NCI-H82 treated with DMSO at 0.1 percent for 48 hours (cell line): ENCODE measurements around the gene NOX5.

ENCODE experiments used
- DNase-seq: peaks from one replicate; lab custom pipeline; 2025; ENCODE audit not compliant: unreplicated experiment; lab: John Stamatoyannopoulos, UW

The NOX5 gene

GRCh38 chr15:69017978-69018377, 3.5 kb downstream of the NOX5 start:
- no peak for DNase-seq

GRCh38 chr15:69018951-69019350, 4.5 kb downstream of the NOX5 start:
- DNase-seq = no peak

- DNase-seq = no peak
These were observed 7.4 kb downstream of the NOX5 start for GRCh38 chr15:69021895-69022294.

GRCh38 chr15:69025320-69025719, 10.8 kb downstream of the NOX5 start:
- DNase-seq = no peak

- DNase-seq = no peak
These were observed 11.9 kb downstream of the NOX5 start for GRCh38 chr15:69026355-69026754.

DNA sequence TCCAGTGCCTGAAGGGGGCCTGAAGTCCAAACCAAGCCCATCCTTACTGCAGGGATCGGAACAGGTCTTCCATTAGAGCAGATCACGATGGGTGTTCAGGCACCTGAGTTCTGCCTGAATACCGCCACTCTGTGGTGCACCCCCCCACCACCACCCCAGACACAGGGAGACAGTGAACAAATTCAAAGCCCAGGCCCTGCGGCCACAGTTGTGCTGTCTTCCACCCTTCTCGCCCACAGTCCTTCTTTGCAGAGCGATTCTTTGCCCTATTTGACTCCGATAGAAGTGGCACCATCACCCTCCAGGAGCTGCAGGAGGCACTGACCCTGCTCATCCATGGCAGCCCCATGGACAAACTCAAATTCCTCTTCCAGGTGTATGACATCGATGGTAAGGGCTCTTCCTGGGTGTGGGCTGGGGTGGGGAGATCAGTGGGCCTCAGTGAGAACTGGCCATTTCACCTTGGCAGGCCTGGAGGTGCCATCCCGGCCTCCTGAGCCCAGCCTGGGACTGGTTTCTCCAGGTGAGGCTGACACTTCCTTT, 13.6 kb downstream of the NOX5 start:
- no peak for DNase-seq

DNA sequence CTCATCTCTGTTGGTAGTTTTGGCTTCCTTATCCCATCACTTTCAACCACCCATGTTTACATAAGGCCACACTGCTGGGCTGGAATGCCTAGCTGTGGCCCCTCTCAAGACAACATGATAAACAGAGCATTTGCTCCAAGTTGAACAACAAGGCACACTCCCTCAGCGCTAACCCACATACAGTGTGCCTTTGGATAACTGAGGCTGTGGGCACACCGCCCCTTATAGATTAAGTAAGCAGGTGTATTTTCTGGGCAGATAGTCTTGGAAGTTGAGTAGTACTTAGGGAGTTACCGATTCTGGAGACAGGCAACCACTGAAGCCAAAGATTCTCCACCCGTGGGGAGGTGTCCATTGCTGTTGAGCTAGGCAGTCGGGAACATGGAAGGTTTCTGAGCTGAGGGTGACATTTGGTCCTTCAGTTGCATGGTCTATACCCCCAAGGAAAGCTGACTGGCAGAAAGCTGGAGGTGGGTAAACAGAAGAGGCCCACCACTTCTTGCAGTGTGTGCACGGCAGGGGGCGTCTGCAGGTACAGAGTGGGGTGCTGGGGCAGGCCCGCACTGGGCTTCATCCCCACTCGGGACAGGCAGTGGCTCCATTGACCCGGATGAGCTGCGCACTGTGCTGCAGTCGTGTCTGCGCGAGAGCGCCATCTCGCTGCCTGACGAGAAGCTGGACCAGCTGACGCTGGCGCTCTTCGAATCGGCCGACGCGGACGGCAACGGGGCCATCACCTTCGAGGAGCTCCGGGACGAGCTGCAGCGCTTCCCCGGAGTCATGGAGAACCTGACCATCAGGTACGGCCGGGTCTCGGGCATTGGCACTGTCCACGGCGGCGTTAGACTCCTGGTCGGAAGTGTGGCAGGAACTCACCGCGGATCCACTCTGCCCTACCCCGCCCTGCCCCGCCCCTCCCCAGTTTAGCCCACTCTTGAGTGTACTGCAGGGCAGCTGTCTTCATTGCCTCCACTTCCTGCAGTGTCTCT, 16.8 kb downstream of the NOX5 start:
- no peak for DNase-seq

DNA sequence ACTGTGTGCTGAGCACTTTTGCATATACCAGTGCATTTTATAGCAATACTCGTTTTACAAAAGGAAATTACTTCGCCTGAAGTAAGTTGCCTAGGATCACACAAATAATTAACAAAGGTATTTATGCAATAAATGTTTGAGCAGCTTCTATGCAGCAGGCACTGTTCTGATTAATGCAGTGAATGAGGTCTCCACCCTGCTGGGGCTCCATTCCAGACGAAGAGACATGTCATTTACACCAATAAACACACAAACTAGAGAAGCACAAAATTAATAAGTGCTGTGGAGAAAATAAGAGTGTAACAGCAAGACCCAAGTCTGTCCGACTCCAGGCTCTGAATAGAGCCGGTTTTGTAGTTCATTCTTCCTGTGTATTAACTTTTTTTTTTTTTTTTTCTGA, 17.5 kb downstream of the NOX5 start:
- no peak for DNase-seq

DNA sequence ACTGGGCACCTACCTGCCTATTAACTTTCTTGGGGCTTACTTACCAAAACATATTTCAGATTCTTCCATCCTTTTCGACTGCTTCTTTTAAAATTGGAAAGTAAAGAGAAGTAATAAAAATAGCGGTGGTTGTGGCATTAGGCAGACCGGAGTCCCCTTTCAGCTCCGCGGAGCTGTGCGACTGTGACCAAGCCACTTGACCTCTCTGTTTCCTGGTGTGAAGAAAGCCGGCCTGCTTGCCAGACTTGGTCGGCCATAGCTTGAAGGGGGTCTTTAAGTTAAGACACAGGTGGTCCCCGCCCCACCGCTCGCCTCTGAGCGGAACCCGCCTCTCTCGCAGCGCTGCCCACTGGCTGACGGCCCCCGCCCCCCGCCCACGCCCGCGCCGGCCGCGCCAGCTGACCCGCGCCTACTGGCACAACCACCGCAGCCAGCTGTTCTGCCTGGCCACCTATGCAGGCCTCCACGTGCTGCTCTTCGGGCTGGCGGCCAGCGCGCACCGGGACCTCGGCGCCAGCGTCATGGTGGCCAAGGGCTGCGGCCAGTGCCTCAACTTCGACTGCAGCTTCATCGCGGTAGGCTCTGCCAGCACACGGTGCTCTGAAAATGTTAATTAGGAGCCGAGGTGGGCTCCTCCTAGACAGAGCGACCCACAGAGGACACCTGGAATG, 18.3 kb downstream of the NOX5 start:
- no peak for DNase-seq

GRCh38 chr15:69034352-69034751, 19.9 kb downstream of the NOX5 start:
- DNase-seq = no peak

GRCh38 chr15:69035205-69035917, 20.9 kb downstream of the NOX5 start:
- DNase-seq = peak; percentile 62

- peak; percentile 62 for DNase-seq
These were observed 21.4 kb downstream of the NOX5 start for GRCh38 chr15:69035918-69036258.

- DNase-seq = no peak
These were observed 22.3 kb downstream of the NOX5 start for GRCh38 chr15:69036826-69037225.

DNA sequence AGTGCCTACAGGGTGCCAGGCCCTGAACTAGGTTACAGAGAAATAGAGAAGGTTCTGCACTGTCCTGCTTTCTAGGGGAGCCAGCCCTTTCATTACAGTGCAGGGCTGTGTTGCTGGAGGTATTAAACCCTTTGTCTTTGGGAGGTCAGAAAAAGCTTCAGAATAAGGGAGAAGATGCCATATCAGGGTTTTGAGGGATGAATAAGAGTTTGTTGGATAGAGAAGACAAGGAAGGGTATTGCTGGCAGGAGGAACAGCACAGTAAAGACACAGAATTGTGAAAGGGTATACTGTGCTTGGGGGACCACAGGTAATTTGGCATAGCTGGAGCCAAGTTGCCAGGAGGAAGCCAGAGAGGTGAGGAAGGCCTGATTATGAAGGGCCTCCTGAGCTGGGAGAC, 23.0 kb downstream of the NOX5 start:
- no peak for DNase-seq

DNA sequence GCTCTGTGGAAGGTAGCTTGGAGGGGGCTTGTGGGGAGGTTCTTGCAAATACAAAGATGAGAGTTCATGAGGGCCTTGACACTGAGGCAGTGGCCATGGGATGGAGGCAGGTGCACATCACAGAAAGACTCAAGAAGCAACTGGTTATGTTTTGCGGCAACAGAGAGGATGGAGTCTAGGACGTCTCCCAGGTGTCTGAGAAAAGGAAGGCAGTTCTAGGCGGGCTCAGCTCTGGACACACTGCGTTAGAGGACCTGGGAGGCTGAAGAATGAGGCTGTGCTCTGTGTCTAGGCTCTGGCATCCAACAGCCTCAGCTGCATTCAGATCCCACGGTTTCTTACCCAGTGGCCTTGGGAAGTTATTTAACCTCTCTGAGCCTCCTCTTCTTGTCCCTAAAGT, 23.5 kb downstream of the NOX5 start:
- DNase-seq = no peak

DNA sequence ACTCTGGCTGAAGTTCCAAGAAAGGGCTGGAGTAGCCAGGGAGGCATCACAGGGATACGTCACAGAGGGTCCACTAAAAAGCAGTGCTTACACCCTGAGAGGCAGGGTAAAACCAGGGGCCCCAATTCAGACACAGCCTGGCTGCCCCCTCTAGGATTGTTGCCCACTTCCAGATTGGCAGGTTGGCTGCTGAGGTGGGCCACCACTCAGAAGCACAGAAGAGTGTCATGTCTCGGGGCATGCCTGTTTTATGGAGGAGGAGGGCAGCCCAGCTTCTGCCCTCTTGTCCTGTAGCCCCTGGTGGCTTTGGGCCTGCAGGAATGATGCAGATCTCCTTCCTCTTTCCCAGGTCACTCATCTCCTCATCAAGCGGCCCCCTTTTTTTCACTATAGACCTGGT, 24.0 kb downstream of the NOX5 start:
- DNase-seq = no peak

DNA sequence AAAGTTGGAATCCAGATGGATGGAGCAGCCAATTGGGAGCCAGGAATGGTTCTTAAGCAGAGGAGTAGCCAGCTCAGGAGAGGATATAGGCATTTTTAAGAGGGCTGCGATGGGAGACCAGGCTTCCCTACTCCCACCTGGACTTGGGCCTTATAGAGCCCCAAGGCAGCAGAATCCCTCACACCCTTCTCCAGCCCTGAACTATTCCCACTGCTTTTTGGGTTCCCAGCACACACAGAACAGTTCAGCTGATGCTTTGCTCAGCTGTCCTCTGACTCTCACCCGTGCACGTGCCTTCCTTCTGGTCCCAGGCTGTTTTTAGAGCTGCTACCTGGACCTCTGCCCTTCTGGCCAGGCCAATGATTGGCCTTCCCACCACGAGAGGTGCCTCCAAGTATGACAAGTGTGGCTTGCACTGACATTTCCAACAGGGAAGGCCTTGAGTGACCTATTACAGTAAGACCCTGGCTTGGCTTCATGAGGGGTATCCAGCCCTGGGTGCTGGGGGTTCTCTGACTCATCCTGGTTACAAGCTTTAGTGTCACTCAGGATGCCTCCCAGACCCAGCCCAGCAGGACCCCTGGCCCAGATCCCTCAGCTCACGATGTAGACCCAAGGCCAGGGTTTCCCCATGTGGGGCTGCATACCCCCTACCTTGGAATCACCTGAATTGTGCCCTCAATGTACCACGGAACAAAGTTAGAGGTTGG, 25.2 kb downstream of the NOX5 start:
- DNase-seq = no peak

DNA sequence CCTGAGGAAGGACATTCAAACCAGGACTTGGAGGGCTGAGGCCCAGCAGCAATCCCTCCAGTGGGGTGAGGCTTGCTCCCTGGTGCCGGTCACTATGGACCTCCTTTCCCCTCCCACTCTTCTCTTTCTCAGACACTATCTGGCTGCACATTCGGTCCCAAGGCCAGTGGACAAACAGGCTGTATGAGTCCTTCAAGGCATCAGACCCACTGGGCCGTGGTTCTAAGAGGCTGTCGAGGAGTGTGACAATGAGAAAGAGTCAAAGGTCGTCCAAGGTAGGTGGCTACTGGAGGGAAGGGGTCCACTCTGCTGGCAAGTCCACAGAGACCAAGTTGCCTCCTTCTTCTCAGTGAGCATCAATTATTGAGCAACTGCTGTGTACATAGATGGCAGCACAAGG, 28.0 kb downstream of the NOX5 start:
- no peak for DNase-seq

DNA sequence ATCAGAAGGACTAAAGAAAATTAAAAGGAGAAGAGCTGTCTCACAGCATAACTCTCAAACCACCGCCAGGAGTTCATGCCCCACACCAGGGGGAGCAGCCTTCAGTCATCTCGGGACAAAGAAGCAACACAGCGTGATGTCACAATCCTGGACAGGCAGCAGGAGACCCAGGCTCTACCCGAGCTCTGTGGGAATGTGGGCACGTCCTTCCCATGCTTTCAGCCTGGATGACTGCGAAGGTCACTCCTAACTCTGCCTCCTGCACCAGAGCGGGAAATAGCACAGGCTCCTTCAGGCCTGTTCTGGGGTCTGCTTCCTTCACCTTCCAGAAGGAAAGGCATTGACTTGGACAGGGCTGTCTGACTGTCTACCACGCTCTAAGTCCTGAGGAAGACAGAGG, 31.3 kb downstream of the NOX5 start:
- no peak for DNase-seq

GRCh38 chr15:69046781-69047180, 32.3 kb downstream of the NOX5 start:
- no peak for DNase-seq

GRCh38 chr15:69049976-69050375, 35.5 kb downstream of the NOX5 start:
- no peak for DNase-seq
